GM19372 (cell line): ENCODE results near the gene JAK3.
"Not testable (repeated sequence)": the region's sequence is repeated elsewhere in the genome, so short reads cannot be mapped to it uniquely, and the experiment has no call there.

Experiments
- ATAC-seq: cut with Tn5 transposase; IDR thresholded peaks from one replicate; pipeline ENCODE4 v1.9.1; 2021; ENCODE audit warnings: mild to moderate bottlenecking, low read depth, moderate library complexity; ENCODE audit not compliant: unreplicated experiment

Gene JAK3

DNA sequence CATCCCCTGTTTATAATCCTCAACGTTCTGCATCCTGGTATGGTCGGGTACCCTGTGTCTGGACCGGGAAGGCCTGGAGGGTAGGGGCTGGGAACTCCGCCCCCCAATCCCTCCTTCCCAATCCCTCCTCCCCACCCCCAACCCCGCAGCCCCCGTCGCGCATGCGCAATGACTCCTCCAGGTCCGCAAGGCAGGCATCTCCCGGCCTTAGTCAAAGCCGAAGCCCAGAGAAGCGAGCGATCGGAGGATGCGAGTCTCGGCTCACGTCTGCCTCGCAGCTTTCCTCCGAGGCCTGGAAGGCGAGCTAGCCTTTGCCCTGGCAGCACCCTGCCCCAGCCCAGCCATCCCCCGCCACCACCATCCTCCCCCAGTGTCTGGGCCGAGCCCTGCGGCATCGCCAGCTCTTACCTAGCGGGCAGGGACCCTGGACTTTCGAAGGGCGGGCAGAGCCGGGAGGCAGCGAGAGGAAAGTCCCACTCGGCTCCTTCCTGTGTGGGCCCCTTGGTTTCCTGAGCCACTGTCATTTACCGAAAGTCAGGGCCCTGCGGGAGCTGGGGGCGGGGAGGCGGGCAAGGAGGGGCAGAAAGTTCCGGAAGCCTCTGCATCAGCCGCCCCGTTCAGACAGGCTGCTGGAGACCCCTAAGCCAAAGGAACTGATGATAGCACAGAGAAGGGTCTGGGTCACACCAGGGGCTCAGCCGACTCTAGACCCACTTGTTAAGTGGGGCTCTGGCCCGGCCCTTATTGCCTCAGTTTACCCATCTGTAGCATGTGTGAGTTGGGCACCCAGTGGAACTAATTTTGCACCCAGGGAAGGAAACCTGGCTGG lies at the start of gene JAK3:
TSS of gene JAK3 (minus strand) at position 445 of the 829 bp plus-strand sequence. CDS start 3,565 bp downstream, outside the sequence.
- no peak for ATAC-seq

DNA sequence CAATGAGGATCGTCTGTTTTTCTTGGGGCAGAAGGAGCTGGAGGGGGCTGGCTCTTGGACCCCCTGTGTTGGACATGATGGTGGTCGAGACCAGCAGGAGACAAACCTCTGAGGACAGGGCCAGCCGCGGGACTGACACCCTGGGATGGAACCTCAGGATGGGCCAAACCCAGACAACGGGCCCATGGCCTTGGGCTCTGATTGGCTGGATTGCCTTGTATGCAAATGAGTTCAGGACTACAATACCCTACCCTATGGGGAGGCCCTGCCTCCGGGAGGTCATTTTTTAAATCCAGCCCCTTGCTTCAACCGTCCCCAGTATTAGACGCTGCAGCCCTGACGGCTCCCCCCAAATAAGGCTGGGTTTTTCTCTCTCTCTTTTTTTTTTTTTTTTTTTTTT lies 46.0 kb upstream of the JAK3 start:
- ATAC-seq: no peak

DNA sequence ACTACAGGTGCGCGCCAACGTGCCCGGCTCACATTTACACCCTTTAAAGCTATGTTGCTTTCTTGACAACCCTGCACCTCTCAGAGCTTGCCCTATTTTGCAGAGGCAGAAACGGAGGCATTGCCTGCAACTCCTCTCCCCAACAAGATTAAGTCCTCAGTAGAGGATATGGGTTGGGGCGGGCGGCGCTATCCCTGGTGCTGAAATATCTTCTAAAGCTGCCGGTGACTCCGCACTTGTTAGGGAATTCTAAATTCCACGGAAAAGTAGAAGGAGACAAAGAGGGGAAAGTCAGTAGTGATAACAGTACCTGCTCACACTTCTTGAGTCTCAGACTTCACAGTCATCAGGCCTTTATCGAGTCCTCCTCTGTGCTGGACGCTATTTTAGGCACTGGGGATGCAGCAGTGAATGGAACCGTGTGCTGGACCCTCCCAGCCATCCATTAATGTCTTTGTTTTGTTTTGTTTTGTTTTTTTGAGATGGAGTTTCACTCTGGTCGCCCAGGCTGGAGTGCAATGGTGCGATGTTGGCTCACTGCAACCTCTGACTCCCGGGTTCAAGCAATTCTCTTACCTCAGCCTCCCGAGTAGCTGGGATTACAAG lies 41.9 kb upstream of the JAK3 start:
- no peak for ATAC-seq

DNA sequence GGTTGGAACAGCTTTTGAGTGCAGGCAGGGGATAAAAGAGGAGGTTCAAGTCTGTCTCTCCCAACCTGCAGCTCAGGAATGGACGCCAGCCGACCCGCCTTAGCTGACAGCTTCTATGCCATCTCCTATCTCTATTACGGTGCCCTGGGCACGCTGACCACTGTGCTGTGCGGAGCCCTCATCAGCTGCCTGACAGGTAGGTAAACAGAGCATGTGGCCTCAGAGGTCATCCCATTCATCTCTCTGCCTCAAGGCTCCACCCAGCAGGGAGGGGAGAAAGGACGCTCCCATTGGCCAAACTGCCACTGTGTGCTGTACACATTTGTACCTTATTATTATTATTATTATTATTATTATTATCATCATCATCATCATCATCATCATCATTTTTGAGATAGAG lies 40.5 kb upstream of the JAK3 start:
- no peak for ATAC-seq

DNA sequence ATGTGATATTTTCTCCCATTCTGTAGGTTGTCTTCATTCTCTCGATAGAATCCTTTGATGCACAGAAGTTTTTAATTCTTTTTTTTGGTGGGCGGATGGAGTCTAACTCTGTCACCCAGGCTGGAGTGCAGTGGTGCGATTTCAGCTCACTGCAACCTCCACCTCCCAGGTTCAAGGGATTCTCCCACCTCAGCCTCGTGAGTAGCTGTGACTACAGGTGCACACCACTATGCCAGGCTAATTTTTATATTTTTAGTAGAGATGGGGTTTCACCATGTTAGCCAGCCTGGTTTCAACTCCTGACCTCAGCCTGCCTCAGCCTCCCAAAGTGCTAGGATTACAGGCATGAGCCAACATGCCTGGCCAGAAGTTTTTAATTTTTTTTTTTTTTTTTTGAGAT lies 39.4 kb upstream of the JAK3 start:
- ATAC-seq: not testable (repeated sequence)

DNA sequence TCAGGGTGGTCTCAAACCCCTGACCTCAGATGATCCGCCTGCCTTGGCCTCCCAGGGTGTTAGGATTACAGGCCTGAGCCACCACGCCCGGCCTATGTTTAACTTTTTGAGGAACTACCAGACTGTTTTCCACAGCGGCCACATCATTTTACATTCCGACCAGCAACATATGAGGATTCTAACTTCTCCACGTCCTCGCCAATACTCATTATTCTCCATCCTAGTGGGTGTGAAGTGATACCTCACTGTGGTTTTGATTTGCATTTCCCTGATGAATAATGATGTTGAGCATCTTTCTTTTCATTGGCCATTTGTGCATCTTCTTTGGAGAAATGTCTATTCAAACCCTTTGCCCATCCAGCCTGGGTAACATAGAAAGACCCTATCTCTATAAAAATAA lies 38.7 kb upstream of the JAK3 start:
- ATAC-seq: no peak

DNA sequence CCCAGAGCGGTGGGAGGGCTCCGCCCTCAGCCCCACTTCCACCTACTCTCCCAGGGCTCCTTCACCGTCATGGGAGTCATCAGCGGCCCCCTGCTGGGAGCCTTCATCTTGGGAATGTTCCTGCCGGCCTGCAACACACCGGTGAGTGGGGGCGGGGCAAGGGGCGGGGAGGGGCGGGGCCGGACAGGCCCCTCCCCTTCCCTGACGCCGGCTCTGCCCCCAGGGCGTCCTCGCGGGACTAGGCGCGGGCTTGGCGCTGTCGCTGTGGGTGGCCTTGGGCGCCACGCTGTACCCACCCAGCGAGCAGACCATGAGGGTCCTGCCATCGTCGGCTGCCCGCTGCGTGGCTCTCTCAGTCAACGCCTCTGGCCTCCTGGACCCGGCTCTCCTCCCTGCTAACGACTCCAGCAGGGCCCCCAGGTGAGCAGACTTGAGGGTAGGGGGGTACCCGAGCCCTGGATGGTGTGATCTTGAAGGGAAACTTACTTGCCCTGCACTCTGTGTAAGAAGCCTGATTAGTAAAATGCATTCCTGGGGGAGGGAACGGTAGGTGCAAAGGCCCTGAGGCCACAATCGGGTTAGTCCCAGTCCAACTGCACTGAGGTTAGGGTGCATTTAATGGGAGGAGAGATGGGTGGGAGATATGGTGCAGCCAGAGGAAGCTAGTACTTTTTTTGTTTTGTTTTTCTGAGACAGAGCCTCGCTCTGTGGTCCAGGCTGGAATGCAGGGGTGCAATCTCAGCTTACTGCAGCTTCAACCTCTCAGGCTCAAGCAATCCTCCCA lies 36.0 kb upstream of the JAK3 start:
- ATAC-seq: no peak

DNA sequence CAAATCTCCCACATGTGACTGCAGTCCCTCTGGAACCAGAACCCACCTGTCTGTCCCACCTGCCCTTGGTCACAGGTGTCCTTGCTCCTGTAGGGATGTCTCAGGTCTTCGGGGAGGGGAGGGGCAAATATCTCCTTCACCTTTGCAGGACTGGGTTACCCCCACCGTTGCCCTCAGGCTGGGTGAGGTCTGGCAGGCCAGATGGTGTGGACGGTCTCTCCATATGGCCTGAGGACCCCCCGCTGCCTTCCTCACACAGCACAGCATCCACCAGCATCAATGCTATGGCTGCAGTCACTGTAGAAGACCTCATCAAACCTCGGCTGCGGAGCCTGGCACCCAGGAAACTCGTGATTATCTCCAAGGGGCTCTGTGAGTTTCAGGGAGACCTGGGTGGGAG lies 33.9 kb upstream of the JAK3 start:
- ATAC-seq: no peak

DNA sequence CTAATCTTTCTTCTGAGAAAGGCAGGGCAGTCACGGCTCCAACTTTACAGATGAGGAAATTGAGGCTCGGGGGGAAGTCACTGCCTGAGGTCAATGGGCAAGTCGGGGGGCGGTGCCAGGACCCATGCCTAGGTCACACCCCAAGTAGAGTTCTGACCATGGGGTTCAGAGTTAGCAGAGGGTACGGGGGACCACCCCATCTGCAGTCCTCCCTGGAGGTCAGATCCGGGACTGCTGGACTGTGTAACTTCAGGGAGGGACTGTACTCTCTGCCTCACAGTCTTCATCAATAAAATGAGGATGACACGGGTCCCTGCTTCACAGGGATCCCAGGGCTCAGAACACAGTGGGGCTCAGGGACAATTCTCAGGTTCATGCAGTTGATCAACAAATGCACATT lies 31.7 kb upstream of the JAK3 start:
- ATAC-seq: no peak

DNA sequence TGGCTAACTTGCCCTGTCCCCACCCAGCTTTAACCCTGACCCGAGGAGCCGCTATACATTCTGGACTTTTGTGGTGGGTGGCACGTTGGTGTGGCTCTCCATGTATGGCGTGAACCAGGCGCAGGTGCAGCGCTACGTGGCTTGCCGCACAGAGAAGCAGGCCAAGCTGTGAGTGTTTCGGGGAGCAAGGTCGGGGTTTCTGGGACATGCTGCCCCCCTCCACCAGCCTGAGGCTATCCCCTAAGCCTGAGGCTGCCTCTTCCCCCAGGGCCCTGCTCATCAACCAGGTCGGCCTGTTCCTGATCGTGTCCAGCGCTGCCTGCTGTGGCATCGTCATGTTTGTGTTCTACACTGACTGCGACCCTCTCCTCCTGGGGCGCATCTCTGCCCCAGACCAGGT lies 29.9 kb upstream of the JAK3 start:
- no peak for ATAC-seq

DNA sequence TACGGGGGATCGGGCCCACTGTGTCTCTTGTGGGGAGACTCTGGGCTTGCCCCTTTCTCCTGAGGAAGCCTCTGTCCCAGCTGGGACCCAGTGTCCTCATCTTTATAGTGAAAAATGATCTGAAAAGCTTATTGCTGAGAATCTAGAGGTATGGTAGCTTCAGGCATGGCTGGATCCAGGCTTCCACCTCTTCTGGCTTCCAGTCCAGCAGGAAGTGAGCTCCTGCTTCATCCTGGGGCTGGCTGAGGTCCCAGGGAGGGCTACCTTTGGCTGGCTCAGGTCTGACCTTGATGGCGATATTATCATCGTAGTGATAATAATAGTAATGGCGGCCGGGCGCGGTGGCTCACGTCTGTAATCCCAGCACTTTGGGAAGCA lies 27.0 kb upstream of the JAK3 start:
- no peak for ATAC-seq

DNA sequence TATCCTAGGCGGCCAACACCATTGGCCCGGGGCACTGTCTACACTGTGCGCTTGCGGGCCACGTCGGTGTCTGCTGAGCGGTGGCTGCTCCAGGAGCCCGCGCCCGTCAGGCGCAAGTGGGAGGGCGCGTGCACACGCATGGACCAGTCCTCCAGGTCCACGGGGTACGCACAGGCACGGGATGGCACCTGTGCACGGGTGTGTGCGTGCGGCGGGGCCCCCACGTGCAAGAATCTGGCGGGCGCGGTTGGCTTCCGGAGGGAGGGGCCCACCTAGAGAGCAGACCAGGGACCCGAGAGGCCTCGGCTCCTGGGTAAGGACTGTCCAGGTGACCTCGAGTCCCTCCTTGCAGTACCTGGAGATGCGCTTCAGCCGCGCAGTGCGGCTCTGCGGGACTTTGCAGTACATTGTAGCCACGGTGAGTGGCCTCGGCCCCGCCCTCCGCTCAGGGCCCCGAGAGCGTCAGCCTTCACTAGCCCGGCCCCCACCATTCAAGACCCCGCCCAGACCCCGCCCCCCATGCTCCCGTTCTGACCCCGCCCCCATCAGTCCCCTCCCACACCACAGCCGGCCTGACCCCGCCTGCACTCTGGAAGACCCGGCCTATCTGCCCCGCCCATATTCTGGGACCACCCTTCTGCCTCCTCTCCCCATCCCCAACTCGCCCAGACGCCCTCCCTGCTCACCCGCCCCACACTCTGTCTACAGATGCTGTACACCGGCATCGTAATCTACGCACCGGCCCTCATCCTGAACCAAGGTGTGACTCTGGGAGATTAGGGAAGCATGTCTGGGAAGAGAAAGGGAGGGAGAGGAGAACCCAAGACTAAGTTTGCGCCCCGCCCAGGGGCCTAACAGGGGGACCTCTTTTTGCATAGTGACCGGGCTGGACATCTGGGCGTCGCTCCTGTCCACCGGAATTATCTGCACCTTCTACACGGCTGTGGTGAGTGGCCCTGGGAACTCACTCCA lies 26.3 kb upstream of the JAK3 start:
- ATAC-seq: no peak

DNA sequence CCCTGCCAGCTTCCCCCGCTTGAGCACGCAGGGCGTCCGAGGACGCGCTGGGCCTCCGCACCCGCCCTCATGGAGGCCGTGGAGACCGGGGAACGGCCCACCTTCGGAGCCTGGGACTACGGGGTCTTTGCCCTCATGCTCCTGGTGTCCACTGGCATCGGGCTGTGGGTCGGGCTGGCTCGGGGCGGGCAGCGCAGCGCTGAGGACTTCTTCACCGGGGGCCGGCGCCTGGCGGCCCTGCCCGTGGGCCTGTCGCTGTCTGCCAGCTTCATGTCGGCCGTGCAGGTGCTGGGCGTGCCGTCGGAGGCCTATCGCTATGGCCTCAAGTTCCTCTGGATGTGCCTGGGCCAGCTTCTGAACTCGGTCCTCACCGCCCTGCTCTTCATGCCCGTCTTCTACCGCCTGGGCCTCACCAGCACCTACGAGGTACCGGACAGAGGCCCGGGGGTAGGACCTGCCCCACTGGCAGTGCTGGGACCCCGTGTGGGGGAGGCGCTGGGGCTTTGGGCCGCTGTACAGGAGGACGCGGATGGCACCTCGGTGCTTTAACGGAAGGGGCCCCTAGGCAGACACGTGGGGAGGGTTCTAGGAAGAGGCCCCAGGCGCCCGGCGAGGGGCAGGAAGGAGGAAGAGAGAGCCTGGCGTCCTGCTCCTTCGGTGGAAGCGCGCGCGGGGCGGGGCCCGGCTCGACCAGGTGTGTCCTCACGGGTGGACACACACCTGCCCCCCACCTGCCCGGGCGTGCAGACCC lies 24.6 kb upstream of the JAK3 start:
- no peak for ATAC-seq

DNA sequence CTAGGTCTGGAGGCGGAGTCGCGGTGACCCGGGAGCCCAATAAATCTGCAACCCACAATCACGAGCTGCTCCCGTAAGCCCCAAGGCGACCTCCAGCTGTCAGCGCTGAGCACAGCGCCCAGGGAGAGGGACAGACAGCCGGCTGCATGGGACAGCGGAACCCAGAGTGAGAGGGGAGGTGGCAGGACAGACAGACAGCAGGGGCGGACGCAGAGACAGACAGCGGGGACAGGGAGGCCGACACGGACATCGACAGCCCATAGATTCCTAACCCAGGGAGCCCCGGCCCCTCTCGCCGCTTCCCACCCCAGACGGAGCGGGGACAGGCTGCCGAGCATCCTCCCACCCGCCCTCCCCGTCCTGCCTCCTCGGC lies 24.1 kb upstream of the JAK3 start, which contains the start of gene SLC5A5:
TSS of gene SLC5A5 (plus strand) at position 68 of the 373 bp plus-strand sequence. CDS start 375 bp downstream, outside the sequence.
- no peak for ATAC-seq

DNA sequence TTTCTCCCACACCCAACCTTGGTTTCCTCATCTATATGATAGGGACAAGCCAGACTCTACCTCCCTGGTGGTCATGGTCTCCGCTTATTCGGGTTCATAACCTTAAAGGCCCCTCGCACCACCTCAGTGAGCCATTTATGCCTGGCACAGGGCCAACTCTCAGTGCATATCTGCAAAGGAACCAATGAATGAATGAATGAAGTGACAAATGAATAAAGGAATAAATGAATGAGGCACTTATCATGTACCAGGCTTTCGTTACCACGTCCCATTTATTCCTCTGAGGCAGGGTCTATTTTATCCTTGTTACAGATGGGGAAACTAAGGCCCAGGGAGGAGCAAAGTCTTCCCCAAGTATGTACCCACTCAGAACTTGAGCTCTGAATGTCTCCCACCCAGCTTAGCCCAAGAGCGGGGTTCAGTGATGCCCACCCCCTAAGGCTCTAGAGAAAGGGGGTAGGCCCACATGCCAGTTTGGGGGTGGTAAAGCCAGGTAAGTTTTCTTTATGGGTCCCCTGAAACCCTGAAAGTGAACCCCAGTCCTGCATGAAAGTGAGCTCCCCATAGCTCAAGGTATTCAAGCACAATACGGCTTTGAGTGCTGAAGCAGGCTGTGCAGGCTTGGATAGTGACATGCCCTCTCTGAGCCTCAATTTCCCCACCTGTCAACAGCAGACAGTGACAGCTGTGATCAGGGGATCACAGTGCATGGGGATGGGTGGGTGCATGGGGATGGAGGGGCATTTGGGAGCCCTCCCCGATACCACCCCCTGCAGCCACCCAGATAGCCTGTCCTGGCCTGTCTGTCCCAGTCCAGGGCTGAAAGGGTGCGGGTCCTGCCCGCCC lies 23.5 kb upstream of the JAK3 start:
- ATAC-seq: no peak

DNA sequence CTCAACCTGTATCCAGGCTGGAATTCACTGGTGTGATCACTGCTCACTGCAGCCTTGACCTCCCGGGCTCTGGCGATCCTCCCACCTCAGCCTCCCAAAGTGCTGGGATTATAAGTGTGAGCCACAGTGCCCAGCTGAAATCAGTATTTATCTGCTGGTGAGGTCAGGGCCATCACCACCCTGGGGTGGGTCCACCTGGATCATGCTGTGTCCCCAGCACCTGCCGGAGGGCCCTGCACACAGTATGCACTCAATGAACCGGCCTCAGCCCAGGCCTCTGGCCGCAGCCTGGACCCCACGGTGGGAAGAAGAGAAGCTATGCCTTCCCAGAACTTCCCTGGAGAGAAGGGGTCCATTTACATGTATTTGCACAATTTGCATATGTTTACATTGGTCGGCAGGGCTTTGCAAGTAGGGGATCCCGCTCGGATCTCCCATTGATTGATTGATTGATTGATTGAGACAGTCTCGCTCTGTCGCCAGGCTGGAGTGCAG lies 21.4 kb upstream of the JAK3 start:
- ATAC-seq: no peak

DNA sequence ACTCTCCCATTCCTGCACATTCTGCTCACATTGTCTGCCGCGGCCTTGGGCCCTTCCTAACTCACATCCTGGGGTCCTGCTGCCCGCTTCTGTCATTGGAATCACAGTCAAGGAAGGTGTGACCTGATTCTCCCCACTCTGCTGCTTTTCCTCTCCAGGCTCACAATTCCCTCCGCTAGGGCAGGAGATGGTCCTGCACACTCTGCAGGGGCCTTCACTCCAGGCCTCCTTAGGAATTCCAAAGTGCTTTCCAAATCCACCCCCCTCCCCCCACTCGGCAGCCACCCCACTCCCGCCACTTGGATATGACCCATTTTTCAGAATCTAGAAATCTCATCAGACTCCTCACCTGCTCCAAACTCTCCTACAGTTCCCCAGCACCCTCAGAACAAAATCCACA lies 20.9 kb upstream of the JAK3 start:
- ATAC-seq: no peak

DNA sequence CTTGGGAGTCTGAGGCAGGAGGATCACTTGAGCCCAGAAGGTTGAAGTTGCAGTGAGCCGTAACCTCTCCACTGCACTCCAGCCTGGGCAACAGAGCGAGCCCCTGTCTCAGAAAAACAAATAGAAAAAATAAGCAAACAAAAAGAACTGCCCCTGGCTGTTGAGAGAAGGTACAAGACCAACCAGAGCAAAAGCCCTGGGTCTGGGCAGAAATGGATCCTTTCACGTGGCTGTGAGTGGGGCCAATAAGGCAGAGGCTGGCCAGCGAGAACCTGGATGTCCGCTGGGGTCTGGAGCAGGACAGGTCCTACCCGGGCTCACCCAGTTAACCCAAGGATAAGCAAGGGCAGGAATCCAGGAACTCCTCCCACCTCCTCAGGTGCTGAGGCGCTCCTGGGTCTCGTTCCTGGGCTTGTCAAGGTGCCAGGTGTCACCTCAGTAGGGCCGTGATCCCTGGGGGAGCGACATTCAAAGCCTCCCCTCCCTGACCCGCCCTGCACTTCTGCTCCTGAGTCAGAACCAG lies 19.2 kb upstream of the JAK3 start:
- ATAC-seq: no peak
